Neuron (in vitro differentiated cells): ENCODE data around the gene DENND2A.
A peak's percentile ranks its signal among the peaks of the same experiment; 100 is the strongest.

ENCODE experiments used
- H2AFZ ChIP-seq: one replicate; pipeline ENCODE4 v1.6.1; 2013; ENCODE audit warnings: low read depth, mild to moderate bottlenecking, inconsistent platforms, low read length, moderate library complexity
- H3K27me3 ChIP-seq: one replicate; pipeline ENCODE4 v1.6.1; 2013; ENCODE audit warnings: low read length; ENCODE audit not compliant: insufficient read depth
- H3K36me3 ChIP-seq: one replicate; pipeline ENCODE4 v1.6.1; 2013; ENCODE audit warnings: low read length; ENCODE audit not compliant: insufficient read depth
- H3K4me1 ChIP-seq: one replicate; pipeline ENCODE4 v1.6.1; 2013; ENCODE audit warnings: low read length; ENCODE audit not compliant: insufficient read depth
- H3K4me3 ChIP-seq: 2 replicates; pipeline ENCODE4 v1.5.1; 2013; ENCODE audit warnings: mild to moderate bottlenecking, low read length, moderate library complexity
- H3K9me3 ChIP-seq: one replicate; pipeline ENCODE4 v1.6.1; 2013; ENCODE audit warnings: low read length

DENND2A gene

GRCh38 chr7:140495514-140496097 is 145.0 kb downstream of the DENND2A start:
- Histone ChIP-seq H2AFZ (no peak overlapping the region), H3K4me1 (no peaks in the 10 kb centered on the region), H3K36me3 (no peaks in the 10 kb centered on the region), H3K27me3 (no peaks in the 10 kb centered on the region), H3K4me3 (no peak overlapping the region), H3K9me3 (no peaks in the 10 kb centered on the region)

DNA sequence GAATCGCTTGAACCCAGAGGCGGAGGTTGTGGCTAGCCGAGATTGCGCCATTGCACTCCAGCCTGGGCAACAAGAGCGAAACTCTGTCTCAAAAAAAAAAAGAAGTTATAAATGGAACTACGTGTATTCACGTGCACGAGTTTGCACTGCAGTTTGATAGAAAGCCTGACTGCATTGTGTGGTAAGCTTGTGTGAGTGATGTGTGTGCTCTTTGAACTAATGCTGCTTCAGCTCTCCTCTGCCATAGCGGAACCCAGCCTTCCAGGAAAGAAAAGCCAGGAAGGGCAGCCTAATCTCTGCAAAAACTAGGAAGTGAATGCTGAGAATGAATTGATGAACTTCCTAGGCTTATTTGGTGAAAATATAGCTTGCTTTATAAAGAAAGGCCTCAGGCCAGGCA is 145.7 kb downstream of the DENND2A start:
- H2AFZ ChIP-seq = no peak overlapping the region
- H3K4me1 ChIP-seq = no peaks in the 10 kb centered on the region
- no peaks in the 10 kb centered on the region for H3K36me3 ChIP-seq
- no peaks in the 10 kb centered on the region for H3K9me3 ChIP-seq
- no peak overlapping the region for H3K4me3 ChIP-seq
- no peaks in the 10 kb centered on the region for H3K27me3 ChIP-seq

DNA sequence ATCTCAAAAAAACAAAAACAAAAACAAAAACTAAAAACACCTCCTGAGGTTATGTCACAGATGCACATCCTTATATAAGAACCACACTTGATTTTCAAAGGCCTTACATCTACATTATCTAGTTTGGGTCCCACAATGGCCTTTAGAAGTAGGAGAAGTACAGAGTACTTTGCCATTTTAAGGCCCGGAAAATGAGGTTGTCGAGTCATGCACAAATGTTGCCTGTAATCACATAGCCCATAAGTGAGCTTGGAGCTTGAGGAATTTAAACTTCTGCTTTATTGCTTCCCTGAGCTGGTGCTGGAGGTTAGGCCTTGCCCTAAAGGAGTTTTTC is 151.6 kb downstream of the DENND2A start:
- H2AFZ ChIP-seq = no peak overlapping the region
- no peaks in the 10 kb centered on the region for H3K9me3 ChIP-seq
- H3K27me3 ChIP-seq = no peaks in the 10 kb centered on the region
- no peak overlapping the region for H3K4me3 ChIP-seq
- H3K36me3 ChIP-seq = no peaks in the 10 kb centered on the region
- H3K4me1 ChIP-seq = peaks cover 5% of the 10 kb centered on the region

GRCh38 chr7:140485500-140486265 is 154.9 kb downstream of the DENND2A start:
- Histone ChIP-seq H3K36me3 (no peaks in the 10 kb centered on the region), H3K27me3 (no peaks in the 10 kb centered on the region), H3K4me1 (peaks cover 5% of the 10 kb centered on the region), H2AFZ (peak overlapping the region; percentile 54), H3K9me3 (no peaks in the 10 kb centered on the region), H3K4me3 (no peak overlapping the region)

GRCh38 chr7:140484951-140485499 is 155.6 kb downstream of the DENND2A start:
- peak overlapping the region; percentile 54 for H2AFZ ChIP-seq

DNA sequence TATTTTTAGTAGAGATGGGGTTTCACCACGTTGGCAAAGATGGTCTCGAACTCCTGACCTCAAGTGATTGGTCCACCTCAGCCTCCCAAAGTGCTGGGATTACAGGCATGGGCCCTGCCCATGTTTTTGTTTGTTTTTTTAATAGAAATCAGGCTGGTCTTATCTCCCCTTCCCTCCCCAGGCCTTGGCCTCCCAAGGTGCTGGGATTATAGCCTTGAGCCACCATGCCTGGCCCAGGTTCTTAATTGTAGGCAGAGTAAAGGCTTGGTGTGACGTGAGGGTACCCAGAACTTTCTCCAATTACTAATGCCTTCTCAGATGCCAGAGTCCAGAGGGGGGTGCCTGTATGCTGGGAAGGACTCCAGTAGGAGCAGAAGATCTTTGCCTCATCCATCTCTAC is 156.1 kb downstream of the DENND2A start:
- Histone ChIP-seq H3K27me3 (no peaks in the 10 kb centered on the region), H3K9me3 (no peaks in the 10 kb centered on the region), H3K36me3 (no peaks in the 10 kb centered on the region), H3K4me1 (peaks cover 5% of the 10 kb centered on the region), H3K4me3 (no peak overlapping the region), H2AFZ (no peak overlapping the region)

More at GRCh38 chr7:140484951-140485499, 155.6 kb downstream of the DENND2A start:
- no peak overlapping the region for H3K4me3 ChIP-seq
- peaks cover 5% of the 10 kb centered on the region for H3K4me1 ChIP-seq
- no peaks in the 10 kb centered on the region for H3K27me3 ChIP-seq
- H3K9me3 ChIP-seq = no peaks in the 10 kb centered on the region
- H3K36me3 ChIP-seq = no peaks in the 10 kb centered on the region

- H3K9me3 ChIP-seq = no peaks in the 10 kb centered on the region
- H3K36me3 ChIP-seq = no peaks in the 10 kb centered on the region
- H2AFZ ChIP-seq = peak overlapping the region; percentile 82
- peaks cover 18% of the 10 kb centered on the region for H3K4me1 ChIP-seq
- H3K4me3 ChIP-seq = peak overlapping the region; percentile 63
- H3K27me3 ChIP-seq = no peaks in the 10 kb centered on the region
Measured at GRCh38 chr7:140479739-140480084, 160.9 kb downstream of the DENND2A start.

- H3K4me3 ChIP-seq = peak within 1 kb of the TSS; percentile 63
- H3K9me3 ChIP-seq = no peaks in the 10 kb centered on the region
- no peaks in the 10 kb centered on the region for H3K36me3 ChIP-seq
- no peaks in the 10 kb centered on the region for H3K27me3 ChIP-seq
- H3K4me1 ChIP-seq = peaks cover 17% of the 10 kb centered on the region
- H2AFZ ChIP-seq = peak within 1 kb of the TSS; percentile 82
Measured at GRCh38 chr7:140479062-140479738, 161.4 kb downstream of the DENND2A start, which contains the start of gene MKRN1. Gene MKRN1, minus strand, starts transcription at chr7:140479505. Its CDS starts 161 bp downstream, at chr7:140479344.

- Histone ChIP-seq H2AFZ (peak overlapping the region; percentile 76), H3K4me3 (peak overlapping the region; percentile 63), H3K9me3 (no peaks in the 10 kb centered on the region), H3K4me1 (peaks cover 17% of the 10 kb centered on the region), H3K36me3 (no peaks in the 10 kb centered on the region), H3K27me3 (no peaks in the 10 kb centered on the region)
Measured at GRCh38 chr7:140478246-140479061, 162.2 kb downstream of the DENND2A start.

DNA sequence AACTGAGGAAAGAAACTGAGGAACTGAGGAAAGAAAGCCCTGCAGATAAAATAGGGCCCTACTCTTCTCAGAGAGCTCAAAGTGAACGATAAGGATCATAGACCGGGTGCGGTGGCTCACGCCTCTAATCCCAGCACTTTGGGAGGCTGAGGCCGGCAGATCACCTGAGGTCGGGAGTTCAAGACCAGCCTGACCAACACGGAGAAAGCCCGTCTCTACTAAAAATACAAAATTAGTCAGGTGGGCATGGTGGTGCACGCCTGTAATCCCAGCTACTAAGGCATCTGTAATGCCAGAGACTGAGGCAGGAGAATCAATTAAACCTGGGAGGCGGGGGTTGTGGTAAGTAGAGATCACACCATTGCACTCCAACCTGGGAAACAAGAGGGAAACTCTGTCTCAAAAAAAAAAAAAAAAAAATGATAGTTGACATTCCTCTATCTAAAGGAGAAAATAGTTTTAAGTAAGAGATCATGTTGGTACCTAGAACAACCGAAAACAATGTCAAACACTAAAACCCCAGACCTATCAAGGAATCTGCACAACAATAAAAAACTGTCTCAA is 163.8 kb downstream of the DENND2A start:
- Histone ChIP-seq H3K27me3 (no peaks in the 10 kb centered on the region), H3K9me3 (no peaks in the 10 kb centered on the region), H2AFZ (no peak overlapping the region), H3K4me1 (peaks cover 17% of the 10 kb centered on the region), H3K4me3 (no peak overlapping the region), H3K36me3 (peaks cover 3% of the 10 kb centered on the region)

DNA sequence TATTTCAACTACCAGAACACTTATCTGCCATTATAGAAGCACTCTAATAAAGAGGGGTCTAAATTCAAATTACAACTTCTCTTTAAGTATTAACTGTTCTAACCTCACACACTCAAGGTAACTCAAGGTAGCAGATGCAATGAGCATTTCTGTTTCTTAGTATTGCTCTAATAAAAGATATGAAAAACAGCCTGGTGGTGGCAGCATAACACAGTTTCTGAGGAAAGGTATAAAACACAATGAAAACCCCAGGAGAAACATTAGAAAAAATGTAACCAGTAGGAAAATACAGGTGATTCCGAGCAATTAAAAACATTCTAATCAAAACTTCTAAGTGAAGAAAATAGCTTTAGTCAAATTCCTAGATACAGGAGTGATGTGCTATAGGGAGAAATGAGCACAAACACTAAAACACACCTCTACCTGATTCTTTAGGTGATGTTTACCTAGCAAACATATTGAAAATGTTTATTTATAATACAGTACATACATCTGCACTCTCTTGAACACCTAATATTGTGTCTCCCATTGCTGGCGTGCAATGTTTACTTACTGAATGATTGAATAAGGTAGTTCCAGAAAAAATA is 164.8 kb downstream of the DENND2A start:
- H3K4me3 ChIP-seq = no peak overlapping the region
- H3K4me1 ChIP-seq = peaks cover 17% of the 10 kb centered on the region
- no peaks in the 10 kb centered on the region for H3K27me3 ChIP-seq
- no peak overlapping the region for H2AFZ ChIP-seq
- peaks cover 7% of the 10 kb centered on the region for H3K36me3 ChIP-seq
- no peaks in the 10 kb centered on the region for H3K9me3 ChIP-seq
